ENCODE results near the gene MIA2. TPM values are rescaled to one million over a fixed set of nuclear protein-coding genes. Genes with fewer than 3 reads are reported as not detected.
A peak's percentile ranks its signal among the peaks of the same experiment; 100 is the strongest.

Gene MIA2
- total and polyA plus RNA-seq, 9 of the 15 experiments (the other 6 are each of a cell fraction or from before 2014, with no cell fraction given) = 6.0 to 21.8 (median 12.8) TPM

DNA sequence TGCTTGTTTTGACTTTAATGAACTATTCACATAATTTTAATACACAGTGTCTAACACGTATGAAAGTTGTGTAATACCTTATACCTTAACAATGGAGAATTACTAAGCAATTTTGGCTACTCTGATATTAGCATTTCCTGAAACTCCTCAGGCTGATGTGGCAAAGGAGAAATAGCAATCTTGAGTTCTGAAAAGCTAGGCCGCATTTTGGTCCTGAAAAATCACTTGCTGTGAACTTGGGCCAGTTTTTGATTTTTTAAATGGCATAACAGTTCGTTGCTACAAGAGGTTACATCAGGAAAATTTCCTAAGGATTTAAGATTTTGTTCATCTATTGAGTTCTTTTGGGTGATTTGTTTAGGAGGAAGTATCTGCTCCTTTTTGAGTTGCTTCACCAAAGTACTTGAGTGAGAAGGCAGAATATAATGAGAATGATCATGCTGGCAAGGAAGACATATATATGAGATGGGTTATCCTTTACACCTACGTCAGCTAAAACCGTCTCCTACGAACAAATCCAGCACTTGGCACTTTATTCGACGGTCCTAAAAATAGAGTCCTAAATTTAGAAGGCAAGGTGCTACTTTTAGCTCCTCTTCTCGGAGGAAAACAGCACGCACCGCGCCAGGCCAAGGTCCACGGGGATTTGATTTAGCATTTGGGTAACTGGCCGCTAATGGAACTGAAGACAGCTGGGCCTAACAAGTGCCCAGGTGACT, 32.2 kb downstream of the MIA2 start (continued):
- TF ChIP-seq RBM22 (IDR thresholded peaks at IDR 0.05; ENCODE audit: low read depth, low read length, poor library complexity, severe bottlenecking) (no peak), FOXA1 (IDR thresholded peaks at IDR 0.05; ENCODE audit: borderline replicate concordance) (no peak), ADNP (tag; IDR thresholded peaks at IDR 0.05) (no peak), NCOA6 (IDR thresholded peaks at IDR 0.05) (peak; percentile 51), ETV1 (tag; conservative IDR thresholded peaks at IDR 0.05; ENCODE audit: low read depth) (no peak), PHF20 (IDR thresholded peaks at IDR 0.05; ENCODE audit: partially characterized antibody) (no peak), ZNF316 (IDR thresholded peaks at IDR 0.05) (peak; percentile 78), ARNT (IDR thresholded peaks at IDR 0.05) (no peak), ZNF408 (CRISPR knock-in tag; IDR thresholded peaks at IDR 0.05; ENCODE audit: low read depth) (no peak), ZSCAN29 (IDR thresholded peaks at IDR 0.05) (no peak), CEBPG (CRISPR knock-in tag; IDR thresholded peaks at IDR 0.05) (no peak), CEBPG (tag; conservative IDR thresholded peaks at IDR 0.05 in 1 of 2, IDR thresholded peaks at IDR 0.05 in 1 of 2) (peak; percentile 48 to 63; a peak in 3 of 4 replicates), HSF4 (CRISPR knock-in tag; IDR thresholded peaks at IDR 0.05; ENCODE audit: borderline replicate concordance) (no peak)
- TF ChIP-seq, protein P1, sequence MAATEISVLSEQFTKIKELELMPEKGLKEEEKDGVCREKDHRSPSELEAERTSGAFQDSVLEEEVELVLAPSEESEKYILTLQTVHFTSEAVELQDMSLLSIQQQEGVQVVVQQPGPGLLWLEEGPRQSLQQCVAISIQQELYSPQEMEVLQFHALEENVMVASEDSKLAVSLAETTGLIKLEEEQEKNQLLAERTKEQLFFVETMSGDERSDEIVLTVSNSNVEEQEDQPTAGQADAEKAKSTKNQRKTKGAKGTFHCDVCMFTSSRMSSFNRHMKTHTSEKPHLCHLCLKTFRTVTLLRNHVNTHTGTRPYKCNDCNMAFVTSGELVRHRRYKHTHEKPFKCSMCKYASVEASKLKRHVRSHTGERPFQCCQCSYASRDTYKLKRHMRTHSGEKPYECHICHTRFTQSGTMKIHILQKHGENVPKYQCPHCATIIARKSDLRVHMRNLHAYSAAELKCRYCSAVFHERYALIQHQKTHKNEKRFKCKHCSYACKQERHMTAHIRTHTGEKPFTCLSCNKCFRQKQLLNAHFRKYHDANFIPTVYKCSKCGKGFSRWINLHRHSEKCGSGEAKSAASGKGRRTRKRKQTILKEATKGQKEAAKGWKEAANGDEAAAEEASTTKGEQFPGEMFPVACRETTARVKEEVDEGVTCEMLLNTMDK (IDR thresholded peaks at IDR 0.05; ENCODE audit: borderline replicate concordance, insufficient read depth, low read depth, low read length, poor library complexity, severe bottlenecking) = no peak
- TF ChIP-seq, protein P2, sequence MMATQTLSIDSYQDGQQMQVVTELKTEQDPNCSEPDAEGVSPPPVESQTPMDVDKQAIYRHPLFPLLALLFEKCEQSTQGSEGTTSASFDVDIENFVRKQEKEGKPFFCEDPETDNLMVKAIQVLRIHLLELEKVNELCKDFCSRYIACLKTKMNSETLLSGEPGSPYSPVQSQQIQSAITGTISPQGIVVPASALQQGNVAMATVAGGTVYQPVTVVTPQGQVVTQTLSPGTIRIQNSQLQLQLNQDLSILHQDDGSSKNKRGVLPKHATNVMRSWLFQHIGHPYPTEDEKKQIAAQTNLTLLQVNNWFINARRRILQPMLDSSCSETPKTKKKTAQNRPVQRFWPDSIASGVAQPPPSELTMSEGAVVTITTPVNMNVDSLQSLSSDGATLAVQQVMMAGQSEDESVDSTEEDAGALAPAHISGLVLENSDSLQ (IDR thresholded peaks at IDR 0.05) = no peak
- TF ChIP-seq, protein P3, sequence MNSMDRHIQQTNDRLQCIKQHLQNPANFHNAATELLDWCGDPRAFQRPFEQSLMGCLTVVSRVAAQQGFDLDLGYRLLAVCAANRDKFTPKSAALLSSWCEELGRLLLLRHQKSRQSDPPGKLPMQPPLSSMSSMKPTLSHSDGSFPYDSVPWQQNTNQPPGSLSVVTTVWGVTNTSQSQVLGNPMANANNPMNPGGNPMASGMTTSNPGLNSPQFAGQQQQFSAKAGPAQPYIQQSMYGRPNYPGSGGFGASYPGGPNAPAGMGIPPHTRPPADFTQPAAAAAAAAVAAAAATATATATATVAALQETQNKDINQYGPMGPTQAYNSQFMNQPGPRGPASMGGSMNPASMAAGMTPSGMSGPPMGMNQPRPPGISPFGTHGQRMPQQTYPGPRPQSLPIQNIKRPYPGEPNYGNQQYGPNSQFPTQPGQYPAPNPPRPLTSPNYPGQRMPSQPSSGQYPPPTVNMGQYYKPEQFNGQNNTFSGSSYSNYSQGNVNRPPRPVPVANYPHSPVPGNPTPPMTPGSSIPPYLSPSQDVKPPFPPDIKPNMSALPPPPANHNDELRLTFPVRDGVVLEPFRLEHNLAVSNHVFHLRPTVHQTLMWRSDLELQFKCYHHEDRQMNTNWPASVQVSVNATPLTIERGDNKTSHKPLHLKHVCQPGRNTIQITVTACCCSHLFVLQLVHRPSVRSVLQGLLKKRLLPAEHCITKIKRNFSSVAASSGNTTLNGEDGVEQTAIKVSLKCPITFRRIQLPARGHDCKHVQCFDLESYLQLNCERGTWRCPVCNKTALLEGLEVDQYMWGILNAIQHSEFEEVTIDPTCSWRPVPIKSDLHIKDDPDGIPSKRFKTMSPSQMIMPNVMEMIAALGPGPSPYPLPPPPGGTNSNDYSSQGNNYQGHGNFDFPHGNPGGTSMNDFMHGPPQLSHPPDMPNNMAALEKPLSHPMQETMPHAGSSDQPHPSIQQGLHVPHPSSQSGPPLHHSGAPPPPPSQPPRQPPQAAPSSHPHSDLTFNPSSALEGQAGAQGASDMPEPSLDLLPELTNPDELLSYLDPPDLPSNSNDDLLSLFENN (IDR thresholded peaks at IDR 0.05; ENCODE audit: low read depth in 2 of 2, low read length in 2 of 2) = no peak
- TF ChIP-seq, protein P4, sequence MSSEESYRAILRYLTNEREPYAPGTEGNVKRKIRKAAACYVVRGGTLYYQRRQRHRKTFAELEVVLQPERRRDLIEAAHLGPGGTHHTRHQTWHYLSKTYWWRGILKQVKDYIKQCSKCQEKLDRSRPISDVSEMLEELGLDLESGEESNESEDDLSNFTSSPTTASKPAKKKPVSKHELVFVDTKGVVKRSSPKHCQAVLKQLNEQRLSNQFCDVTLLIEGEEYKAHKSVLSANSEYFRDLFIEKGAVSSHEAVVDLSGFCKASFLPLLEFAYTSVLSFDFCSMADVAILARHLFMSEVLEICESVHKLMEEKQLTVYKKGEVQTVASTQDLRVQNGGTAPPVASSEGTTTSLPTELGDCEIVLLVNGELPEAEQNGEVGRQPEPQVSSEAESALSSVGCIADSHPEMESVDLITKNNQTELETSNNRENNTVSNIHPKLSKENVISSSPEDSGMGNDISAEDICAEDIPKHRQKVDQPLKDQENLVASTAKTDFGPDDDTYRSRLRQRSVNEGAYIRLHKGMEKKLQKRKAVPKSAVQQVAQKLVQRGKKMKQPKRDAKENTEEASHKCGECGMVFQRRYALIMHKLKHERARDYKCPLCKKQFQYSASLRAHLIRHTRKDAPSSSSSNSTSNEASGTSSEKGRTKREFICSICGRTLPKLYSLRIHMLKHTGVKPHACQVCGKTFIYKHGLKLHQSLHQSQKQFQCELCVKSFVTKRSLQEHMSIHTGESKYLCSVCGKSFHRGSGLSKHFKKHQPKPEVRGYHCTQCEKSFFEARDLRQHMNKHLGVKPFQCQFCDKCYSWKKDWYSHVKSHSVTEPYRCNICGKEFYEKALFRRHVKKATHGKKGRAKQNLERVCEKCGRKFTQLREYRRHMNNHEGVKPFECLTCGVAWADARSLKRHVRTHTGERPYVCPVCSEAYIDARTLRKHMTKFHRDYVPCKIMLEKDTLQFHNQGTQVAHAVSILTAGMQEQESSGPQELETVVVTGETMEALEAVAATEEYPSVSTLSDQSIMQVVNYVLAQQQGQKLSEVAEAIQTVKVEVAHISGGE (CRISPR knock-in tag; IDR thresholded peaks at IDR 0.05) = no peak
